ENCODE data around the gene GTF3C1. TPM values are rescaled to one million over a fixed set of nuclear protein-coding genes. Genes with fewer than 3 reads are reported as not detected.

GTF3C1 gene
- 10 to 100 TPM; 64.0 to 77.2 TPM for total RNA-seq

DNA sequence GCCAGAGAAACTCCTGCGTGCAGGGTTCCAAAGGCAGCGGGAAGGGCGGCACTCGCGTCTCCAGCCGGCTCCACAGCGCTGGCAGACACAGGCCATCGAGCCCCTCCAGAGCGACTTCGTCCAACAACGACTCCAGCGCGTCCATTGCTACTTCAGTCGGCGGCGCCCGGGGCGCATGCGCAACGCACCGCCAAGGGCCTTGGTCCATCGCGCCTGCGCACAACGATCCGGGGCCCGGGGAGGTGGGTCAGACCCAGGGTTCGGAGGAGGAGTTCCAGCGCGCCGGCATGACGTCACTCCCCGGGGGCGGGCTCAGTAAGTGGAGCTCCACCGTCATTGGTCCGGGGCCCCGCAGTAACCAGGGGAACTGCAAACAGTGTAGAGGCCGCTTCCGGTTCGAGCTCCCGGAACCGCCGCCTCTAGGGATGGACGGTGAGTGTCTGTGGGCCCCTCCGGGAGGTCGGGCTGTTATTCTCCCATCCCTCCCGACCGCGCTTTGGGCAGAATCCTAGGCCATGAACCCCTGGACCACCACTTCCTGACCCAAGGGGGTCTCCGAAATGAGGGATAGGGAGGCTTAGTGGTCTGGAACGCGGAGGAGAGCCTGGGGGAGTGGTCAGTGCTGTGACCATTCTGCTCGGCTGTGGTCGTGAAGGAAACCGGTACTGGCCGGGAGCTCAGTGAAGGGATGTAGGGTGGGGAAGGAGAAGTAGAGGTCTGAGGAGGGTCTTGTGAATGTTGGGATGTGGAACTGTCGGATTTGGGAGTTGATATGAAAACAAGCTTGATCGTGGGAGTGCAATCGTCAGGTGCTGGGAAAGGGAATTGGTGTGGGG lies at the start of gene GTF3C1, which contains the start of gene KATNIP:
TSS of gene GTF3C1 (minus strand) at position 168 of the 836 bp plus-strand sequence. CDS start at position 145, 23 bp downstream.
TSS of gene KATNIP (plus strand) at position 399 of the 836 bp plus-strand sequence. CDS start at position 426, 27 bp downstream.
- peaks cover 0 to 38% of the 10 kb centered on the region in 2 donors for H3K4me1 ChIP-seq

DNA sequence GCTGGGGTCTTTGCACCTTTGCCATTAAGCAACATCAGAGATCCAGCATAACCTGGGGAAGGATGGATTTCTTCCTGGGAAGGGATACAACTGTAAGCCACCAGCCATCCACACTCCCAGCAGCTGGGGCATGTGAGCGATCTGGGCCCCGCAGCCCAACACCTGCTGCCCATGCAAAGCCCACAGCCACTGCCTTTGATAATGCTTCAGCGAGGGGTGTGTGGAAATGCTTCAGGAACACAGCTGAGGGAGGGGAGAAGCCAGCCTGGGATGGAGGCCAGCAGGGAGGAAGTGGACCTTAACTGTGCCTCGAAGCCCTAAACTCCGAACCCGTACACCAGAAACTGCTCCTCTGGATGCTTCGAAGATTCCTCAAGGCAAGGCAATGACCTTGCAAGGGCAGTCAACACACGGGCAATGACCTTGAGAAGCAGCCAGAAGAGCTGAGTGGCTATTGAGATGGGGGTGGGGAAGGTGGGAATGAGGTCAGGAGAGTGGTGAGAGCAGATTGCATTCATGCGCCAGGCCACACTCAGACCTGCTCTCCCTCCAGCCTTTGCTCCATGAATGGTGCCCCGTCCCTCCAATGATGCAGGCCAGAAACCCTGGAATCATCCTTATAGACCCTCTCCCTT lies 49.3 kb upstream of the GTF3C1 start:
- Histone ChIP-seq H3K27me3 (no peaks in the 10 kb centered on the region), H3K4me3 (no peak overlapping the region), H3K4me1 (no peaks in the 10 kb centered on the region), H3K9me3 (no peaks in the 10 kb centered on the region), H3K27ac (no peak overlapping the region), H3K36me3 (no peaks in the 10 kb centered on the region)
- DNase-seq (ENCODE audit: low spot score): no peak
- TF ChIP-seq, protein P1, sequence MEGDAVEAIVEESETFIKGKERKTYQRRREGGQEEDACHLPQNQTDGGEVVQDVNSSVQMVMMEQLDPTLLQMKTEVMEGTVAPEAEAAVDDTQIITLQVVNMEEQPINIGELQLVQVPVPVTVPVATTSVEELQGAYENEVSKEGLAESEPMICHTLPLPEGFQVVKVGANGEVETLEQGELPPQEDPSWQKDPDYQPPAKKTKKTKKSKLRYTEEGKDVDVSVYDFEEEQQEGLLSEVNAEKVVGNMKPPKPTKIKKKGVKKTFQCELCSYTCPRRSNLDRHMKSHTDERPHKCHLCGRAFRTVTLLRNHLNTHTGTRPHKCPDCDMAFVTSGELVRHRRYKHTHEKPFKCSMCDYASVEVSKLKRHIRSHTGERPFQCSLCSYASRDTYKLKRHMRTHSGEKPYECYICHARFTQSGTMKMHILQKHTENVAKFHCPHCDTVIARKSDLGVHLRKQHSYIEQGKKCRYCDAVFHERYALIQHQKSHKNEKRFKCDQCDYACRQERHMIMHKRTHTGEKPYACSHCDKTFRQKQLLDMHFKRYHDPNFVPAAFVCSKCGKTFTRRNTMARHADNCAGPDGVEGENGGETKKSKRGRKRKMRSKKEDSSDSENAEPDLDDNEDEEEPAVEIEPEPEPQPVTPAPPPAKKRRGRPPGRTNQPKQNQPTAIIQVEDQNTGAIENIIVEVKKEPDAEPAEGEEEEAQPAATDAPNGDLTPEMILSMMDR (IDR thresholded peaks at IDR 0.05): no peak

More for the DNA sequence above, at the start of gene GTF3C1, which contains the start of gene KATNIP:
- Histone ChIP-seq H3K27me3 (no peaks in the 10 kb centered on the region), H3K36me3 (peaks cover 3% of the 10 kb centered on the region), H3K4me3 (peak within 1 kb of the TSS; percentile 73 to 88), H3K27ac (peak within 1 kb of the TSS; percentile 86 to 90), H3K9me3 (no peaks in the 10 kb centered on the region)
- peak; percentile 100 for DNase-seq (ENCODE audit: low spot score)
- TF ChIP-seq, protein P1 (IDR thresholded peaks at IDR 0.05): no peak

- Histone ChIP-seq H3K36me3 (no peaks in the 10 kb centered on the region), H3K4me3 (no peak overlapping the region), H3K4me1 (no peaks in the 10 kb centered on the region), H3K27ac (no peak overlapping the region), H3K9me3 (no peaks in the 10 kb centered on the region), H3K27me3 (no peaks in the 10 kb centered on the region)
- no peak for DNase-seq (ENCODE audit: low spot score)
- TF ChIP-seq, protein P1 (IDR thresholded peaks at IDR 0.05): no peak
These were observed 48.5 kb upstream of the GTF3C1 start for GRCh38 chr16:27598220-27598619.

- Histone ChIP-seq H3K4me3 (no peak overlapping the region), H3K36me3 (no peaks in the 10 kb centered on the region), H3K27ac (no peak overlapping the region), H3K4me1 (no peaks in the 10 kb centered on the region), H3K27me3 (no peaks in the 10 kb centered on the region), H3K9me3 (no peaks in the 10 kb centered on the region)
- TF ChIP-seq, protein P1 (IDR thresholded peaks at IDR 0.05): no peak
- DNase-seq (ENCODE audit: low spot score): no peak
These were observed 47.6 kb upstream of the GTF3C1 start for GRCh38 chr16:27597361-27597760.

GRCh38 chr16:27596411-27596810 lies 46.7 kb upstream of the GTF3C1 start:
- Histone ChIP-seq H3K27ac (no peak overlapping the region), H3K4me3 (no peak overlapping the region), H3K4me1 (no peaks in the 10 kb centered on the region), H3K27me3 (no peaks in the 10 kb centered on the region), H3K36me3 (no peaks in the 10 kb centered on the region), H3K9me3 (no peaks in the 10 kb centered on the region)
- TF ChIP-seq, protein P1 (IDR thresholded peaks at IDR 0.05): no peak
- no peak for DNase-seq (ENCODE audit: low spot score)

All from right atrium auricular region (tissue), 2 donors.